Measurements from ENCODE around the gene PRR19.

The PRR19 gene

GRCh38 chr19:42275517-42275916 lies 26.4 kb upstream of the PRR19 start:
- H3K4me2 ChIP-seq (ENCODE audit: low read depth, low read length, poor library complexity, severe bottlenecking), result no peak overlapping the region
- H3F3A ChIP-seq (ENCODE audit: low read depth), result no peaks in the 10 kb centered on the region
- 0 out of 2 replicates have a peak, but pooled peaks cover 3% of the 10 kb centered on the region for H3K36me3 ChIP-seq (ENCODE audit: insufficient read depth, low read length)
- no peak overlapping the region for H3K9ac ChIP-seq (ENCODE audit: low read depth, low read length, poor library complexity, severe bottlenecking)
- no peak overlapping the region for H3K4me3 ChIP-seq (ENCODE audit: low read length, poor library complexity, severe bottlenecking)
- peaks cover 23% of the 10 kb centered on the region for H3K4me1 ChIP-seq (ENCODE audit: insufficient read depth, low read length, poor library complexity, severe bottlenecking)
- TF ChIP-seq EZH2phosphoT487 (IDR thresholded peaks at IDR 0.05; ENCODE audit: borderline replicate concordance), result no peak
- no peak for TF ChIP-seq CTCF (conservative IDR thresholded peaks at IDR 0.05; ENCODE audit: low read length)
- H3K9me2 ChIP-seq (replicated peaks; ENCODE audit: low read depth, low read length), result no peaks in the 10 kb centered on the region
- no peaks in the 10 kb centered on the region for H3K27me3 ChIP-seq (ENCODE audit: insufficient read depth, low read length, poor library complexity, severe bottlenecking)
- no peaks in the 10 kb centered on the region for H4K20me1 ChIP-seq (ENCODE audit: insufficient read depth, low read length, poor library complexity, severe bottlenecking)
- H3K9me3 ChIP-seq (ENCODE audit: insufficient read depth, low read depth, low read length), result no peaks in the 10 kb centered on the region
- no peak overlapping the region for H2AFZ ChIP-seq (ENCODE audit: low read length)
- H3K79me2 ChIP-seq (ENCODE audit: insufficient read depth, low read length), result peaks cover 31% of the 10 kb centered on the region; the same call in 1 of the 2 replicates

- Histone ChIP-seq H3K4me1 (ENCODE audit: insufficient read depth, low read length, poor library complexity, severe bottlenecking) (peaks cover 22% of the 10 kb centered on the region), H3K9me3 (ENCODE audit: insufficient read depth, low read depth, low read length) (no peaks in the 10 kb centered on the region), H2AFZ (ENCODE audit: low read length) (no peak overlapping the region), H3K36me3 (ENCODE audit: insufficient read depth, low read length) (0 out of 2 replicates have a peak, but pooled peaks cover 3% of the 10 kb centered on the region), H3K4me3 (ENCODE audit: low read length, poor library complexity, severe bottlenecking) (no peak overlapping the region), H3K79me2 (ENCODE audit: insufficient read depth, low read length) (peaks cover 26% of the 10 kb centered on the region; the same call in 1 of the 2 replicates), H4K20me1 (ENCODE audit: insufficient read depth, low read length, poor library complexity, severe bottlenecking) (no peaks in the 10 kb centered on the region), H3K9ac (ENCODE audit: low read depth, low read length, poor library complexity, severe bottlenecking) (no peak overlapping the region), H3K9me2 (replicated peaks; ENCODE audit: low read depth, low read length) (no peaks in the 10 kb centered on the region), H3K4me2 (ENCODE audit: low read depth, low read length, poor library complexity, severe bottlenecking) (peak overlapping the region; percentile 30), H3K27me3 (ENCODE audit: insufficient read depth, low read length, poor library complexity, severe bottlenecking) (no peaks in the 10 kb centered on the region), H3F3A (ENCODE audit: low read depth) (no peaks in the 10 kb centered on the region)
- TF ChIP-seq CTCF (conservative IDR thresholded peaks at IDR 0.05; ENCODE audit: low read length) (no peak), EZH2phosphoT487 (IDR thresholded peaks at IDR 0.05; ENCODE audit: borderline replicate concordance) (no peak)
Measured at GRCh38 chr19:42276284-42276683, 25.6 kb upstream of the PRR19 start.

GRCh38 chr19:42276821-42277220 lies 25.1 kb upstream of the PRR19 start:
- H3K36me3 ChIP-seq (ENCODE audit: insufficient read depth, low read length), result 0 out of 2 replicates have a peak, but pooled peaks cover 3% of the 10 kb centered on the region
- no peaks in the 10 kb centered on the region for H3K27me3 ChIP-seq (ENCODE audit: insufficient read depth, low read length, poor library complexity, severe bottlenecking)
- no peaks in the 10 kb centered on the region for H4K20me1 ChIP-seq (ENCODE audit: insufficient read depth, low read length, poor library complexity, severe bottlenecking)
- H3K9me2 ChIP-seq (replicated peaks; ENCODE audit: low read depth, low read length), result no peaks in the 10 kb centered on the region
- H3K4me3 ChIP-seq (ENCODE audit: low read length, poor library complexity, severe bottlenecking), result no peak overlapping the region
- H3K4me1 ChIP-seq (ENCODE audit: insufficient read depth, low read length, poor library complexity, severe bottlenecking), result peaks cover 22% of the 10 kb centered on the region
- no peaks in the 10 kb centered on the region for H3K9me3 ChIP-seq (ENCODE audit: insufficient read depth, low read depth, low read length)
- H3F3A ChIP-seq (ENCODE audit: low read depth), result no peaks in the 10 kb centered on the region
- no peak overlapping the region for H3K4me2 ChIP-seq (ENCODE audit: low read depth, low read length, poor library complexity, severe bottlenecking)
- no peak overlapping the region for H2AFZ ChIP-seq (ENCODE audit: low read length)
- TF ChIP-seq EZH2phosphoT487 (IDR thresholded peaks at IDR 0.05; ENCODE audit: borderline replicate concordance), result no peak
- no peak for TF ChIP-seq CTCF (conservative IDR thresholded peaks at IDR 0.05; ENCODE audit: low read length)
- H3K79me2 ChIP-seq (ENCODE audit: insufficient read depth, low read length), result peaks cover 23% of the 10 kb centered on the region; the same call in 1 of the 2 replicates
- no peak overlapping the region for H3K9ac ChIP-seq (ENCODE audit: low read depth, low read length, poor library complexity, severe bottlenecking)
